GM18861 (cell line): ENCODE measurements around the gene PI4K2B.
"Not testable (repeated sequence)": the region's sequence is repeated elsewhere in the genome, so short reads cannot be mapped to it uniquely, and the experiment has no call there.

Source experiments
- ATAC-seq: cut with Tn5 transposase; IDR thresholded peaks from one replicate; pipeline ENCODE4 v1.9.1; 2021; ENCODE audit not compliant: unreplicated experiment

Gene PI4K2B

DNA sequence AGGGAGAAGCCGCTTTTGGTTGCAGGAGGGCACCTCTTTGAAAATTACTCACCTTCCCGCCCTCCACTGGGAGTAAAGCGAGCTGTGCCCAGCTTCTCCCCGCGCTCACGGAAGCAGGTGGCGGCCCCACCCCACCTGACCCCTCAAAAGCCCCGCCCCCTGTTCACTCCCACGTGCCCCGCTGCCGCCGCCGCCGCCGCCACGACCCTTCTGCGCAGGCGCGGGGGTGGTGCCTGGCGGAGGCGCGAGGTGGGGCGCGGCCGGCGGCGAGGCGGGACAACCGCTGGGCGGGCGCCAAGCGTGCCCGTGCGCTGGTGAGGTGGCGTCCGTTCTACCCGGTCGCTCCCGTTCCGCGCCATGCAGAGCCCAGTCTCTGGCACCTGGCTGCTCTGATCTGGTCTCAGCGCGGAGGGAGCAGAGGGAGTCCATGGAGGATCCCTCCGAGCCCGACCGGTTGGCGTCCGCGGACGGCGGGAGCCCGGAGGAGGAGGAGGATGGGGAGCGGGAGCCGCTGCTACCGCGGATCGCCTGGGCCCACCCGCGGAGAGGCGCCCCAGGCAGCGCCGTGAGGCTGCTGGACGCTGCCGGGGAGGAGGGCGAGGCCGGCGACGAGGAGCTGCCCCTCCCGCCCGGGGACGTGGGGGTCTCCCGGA is at the start of gene PI4K2B:
PI4K2B (plus strand) TSS at position 297 of the 653 bp plus-strand sequence; CDS start at position 428, 131 bp downstream.
- peak; percentile 62 for ATAC-seq

DNA sequence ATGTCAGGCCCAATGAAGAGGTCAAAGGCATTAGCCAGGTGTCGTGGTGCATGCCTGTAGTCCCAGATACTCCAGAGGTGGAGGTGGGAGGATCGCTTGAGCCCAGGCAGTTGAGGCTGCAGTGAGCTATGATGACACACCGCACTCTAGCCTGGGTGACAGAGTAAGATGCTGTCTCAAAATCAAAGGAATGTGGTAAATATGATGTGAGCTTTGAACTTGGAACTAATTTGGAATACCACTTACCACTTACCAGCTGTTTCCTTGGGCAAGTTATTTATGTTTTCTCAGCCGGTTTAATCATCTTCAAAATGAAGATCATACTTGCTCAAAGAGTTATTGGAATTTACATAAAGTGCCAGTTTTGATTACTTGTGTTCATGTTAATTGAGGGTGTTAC is 49.8 kb upstream of the PI4K2B start:
- ATAC-seq: no peak

DNA sequence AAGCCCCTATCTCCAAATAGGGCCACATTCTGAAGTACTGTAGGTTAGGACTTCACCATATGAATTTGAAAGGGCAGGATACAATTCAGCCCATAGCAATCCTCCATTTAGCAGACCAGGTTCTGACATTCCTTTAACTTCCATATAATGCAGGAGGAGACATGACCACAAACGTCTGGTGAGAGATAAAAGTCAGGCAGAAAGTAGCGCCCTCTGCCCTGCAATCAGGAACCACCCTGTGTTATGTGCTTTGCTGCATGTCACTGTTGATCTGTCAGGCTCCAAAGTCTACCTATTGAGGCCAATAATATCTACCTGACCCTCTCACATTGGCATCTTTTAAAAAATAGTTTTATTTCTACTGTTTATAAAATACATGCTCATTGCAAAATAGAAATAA is 43.4 kb upstream of the PI4K2B start:
- no peak for ATAC-seq

DNA sequence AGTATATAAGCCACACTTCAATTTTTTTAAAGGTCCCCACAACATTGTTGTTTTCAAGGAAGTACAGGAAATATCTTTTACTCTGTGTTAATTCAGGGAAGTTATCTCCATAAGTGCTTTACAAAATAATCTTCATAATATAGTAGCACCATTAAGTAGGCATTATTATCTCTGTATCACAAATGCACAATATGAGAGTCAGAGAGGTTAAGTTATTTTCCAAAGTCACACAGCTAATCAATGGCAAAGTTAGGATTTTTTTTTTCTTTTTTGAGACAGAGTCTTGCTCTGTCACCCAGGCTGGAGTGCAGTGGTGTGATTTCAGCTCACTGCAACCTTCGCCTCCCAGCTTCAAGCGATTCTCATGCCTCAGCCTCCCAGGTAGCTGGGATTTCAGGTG is 35.1 kb upstream of the PI4K2B start:
- ATAC-seq: no peak

DNA sequence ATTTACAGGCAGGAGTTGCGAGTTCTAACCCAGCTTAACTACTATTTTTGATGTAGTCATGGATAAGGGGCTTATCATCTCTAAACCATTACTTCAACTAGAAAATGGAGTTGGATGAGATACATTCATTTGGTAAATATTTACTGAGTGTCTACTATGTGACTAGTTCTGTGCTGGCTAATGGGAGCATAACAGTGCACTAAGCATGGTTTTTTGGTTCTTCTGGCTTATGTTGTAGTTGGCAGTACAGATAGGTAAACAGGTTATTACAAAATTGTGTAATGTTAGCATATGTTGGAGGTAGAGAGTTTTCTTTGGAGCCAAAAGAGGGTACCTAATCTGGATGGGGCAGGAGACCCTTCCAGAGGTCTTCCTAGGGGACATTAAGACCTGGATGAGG is 25.8 kb upstream of the PI4K2B start:
- ATAC-seq: no peak

DNA sequence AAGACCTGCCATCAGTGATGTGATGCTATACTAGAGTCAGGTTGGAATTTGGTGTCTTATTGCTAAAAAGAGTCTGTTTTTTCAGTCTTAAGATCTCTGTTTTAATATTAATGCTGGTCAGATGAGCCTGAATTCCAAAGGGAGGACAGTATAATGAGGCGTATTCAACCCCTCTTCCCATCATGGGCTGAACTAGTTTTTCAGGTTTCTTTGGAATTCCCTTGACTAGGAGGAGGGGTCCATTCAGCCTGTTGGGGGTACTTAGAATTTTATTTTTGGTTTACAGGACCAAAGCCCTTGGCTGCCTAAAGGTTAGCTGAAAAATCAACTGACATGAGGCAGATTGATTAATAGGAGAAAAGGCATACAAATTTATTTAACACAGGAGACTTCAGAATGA is 24.1 kb upstream of the PI4K2B start:
- ATAC-seq: no peak

DNA sequence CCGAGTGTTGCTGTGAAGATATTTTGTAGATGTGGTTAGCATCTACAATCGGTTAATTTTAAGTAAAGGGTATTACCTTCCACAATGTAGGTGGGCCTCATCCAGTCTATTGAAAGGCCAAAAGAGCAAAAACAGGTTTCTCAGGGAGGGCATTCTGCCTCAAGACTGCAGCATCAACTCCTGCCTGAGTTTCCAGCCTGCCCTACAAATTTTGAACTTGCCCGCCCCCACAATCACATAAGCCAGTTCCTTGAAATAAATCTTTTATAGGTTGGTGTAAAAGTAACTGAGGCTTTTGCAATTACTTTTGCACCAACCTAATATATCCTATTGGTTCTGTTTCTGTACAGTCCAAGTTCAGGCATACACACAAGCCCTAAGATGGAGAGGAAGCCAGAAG is 22.1 kb upstream of the PI4K2B start:
- no peak for ATAC-seq

DNA sequence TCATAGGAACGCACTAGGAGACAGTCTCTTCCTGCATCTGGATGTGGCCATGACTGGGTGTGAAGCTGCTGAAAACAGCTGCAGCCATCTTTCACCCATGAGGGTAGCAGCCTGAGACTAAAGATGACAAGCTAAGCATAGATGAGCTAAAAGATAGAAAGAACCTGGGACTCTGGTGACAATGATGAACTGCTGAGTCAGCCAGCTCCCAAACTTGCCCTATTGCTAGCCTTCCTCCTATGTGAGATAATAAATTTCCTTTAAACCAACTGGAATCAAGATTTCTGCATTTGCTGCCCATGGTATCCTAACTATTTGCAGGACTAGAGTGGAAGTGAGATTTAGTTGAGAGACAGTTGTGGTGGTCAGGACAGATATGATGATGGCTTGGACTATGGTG is 21.0 kb upstream of the PI4K2B start:
- ATAC-seq: no peak

DNA sequence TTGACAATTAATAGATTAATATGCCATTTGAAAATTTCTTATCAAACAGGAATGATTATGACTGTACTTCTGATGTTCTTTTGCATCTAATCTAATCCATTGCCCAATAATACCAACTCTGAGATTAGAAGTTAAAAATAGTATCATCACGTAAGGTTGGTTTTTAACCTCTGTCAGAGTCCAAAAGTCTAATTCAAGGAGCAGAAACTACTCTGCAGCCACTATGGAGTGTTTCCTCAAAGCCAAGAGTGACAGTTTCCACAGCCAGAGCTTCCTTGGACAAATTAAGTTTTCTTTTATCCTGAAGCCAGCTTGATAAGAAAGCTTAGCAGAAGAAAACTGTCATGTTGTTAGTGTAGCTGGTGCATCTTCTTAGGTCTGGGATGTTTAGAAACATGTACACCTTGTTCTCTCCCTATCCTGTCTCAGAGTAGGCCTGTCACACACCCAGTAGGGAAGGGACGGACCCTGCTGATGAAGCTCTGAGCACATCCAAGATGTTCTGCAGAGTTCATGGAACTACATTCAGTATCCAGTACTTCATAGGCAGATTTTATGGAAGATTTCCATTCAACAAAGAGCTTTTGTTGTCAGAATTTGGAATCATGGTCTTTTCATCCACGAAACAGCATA is 20.4 kb upstream of the PI4K2B start:
- no peak for ATAC-seq

DNA sequence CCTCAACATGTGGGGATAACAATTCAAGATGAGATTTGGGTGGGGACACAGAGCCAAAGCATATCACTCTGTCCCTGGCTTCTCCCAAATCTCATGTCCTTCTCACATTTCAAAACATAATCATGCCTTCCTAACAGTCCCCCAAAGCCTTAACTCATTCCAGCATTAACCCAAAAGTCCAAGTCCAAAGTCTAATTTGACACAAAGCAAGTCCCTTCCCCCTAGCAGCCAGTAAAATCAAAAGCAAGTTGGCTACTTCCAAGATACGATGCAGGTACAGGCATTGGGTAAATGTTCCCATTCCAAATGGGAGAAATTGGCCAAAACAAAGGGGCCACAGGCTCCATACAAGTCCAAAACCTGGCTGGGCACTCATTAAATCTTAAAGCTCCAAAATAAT is 19.1 kb upstream of the PI4K2B start:
- ATAC-seq: not testable (repeated sequence)

DNA sequence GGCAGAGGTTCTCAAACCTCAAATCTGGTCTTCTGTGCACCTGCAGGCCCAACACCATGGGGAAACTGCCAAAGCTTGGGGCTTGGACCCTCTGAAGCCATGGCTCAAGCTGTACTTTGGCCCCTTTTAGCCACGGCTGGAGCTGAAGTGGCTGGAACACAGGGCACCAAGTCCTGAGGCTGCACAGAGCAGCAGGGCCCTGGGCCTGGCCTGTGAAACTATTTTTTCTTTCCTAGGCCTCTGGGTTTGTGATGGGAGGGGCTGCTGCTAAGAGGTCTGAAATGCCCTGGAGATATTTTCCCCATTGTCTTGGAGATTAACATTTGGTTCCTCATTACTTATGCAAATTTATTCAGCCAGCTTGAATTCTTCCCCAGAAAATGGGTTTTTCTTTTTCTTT is 18.3 kb upstream of the PI4K2B start:
- ATAC-seq: no peak

DNA sequence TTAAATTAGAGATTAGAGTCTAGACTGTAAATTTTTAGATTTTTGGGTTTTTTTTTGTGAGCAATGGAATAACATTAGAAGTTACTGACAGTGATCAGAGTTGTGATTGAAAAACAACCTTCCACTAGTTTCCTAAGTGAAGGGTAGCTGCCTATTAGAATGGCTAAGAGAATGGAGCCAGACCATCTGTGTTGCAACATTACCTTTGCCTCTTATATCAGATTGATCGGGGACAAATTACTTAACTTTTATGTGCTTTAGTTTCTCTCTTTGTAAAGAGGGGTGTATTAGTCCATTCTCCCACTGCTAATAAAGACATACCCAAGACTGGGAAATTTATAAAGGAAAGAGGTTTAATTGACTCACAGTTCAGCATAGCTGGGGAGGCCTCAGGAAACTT is 12.5 kb upstream of the PI4K2B start:
- no peak for ATAC-seq

DNA sequence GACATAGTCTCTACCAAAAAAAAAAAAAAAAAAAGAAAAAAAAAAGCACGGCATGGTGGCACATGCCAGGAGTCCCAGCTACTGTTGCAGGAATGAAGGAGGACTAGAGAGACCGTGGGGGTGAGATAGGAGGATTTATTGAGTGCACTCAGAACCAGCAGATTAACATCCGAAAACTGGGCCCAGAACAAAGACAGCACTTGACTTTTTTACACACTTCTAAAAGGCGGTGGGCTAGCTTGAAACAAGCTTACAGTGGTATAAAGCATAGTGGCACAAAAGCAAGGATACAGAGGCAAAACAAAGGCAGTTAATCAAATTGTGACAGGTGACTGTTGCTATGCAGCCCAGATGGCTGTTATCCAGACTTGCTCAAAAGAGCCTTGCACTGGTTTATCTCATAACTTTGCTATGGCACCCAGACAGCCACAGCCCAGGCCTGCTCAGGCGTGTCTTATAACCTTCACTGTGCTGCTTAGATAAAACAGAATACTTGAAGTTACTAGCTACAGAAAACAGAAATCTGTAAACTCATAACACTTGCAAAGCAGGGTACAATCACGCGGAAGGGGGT is 9.9 kb upstream of the PI4K2B start:
- no peak for ATAC-seq

DNA sequence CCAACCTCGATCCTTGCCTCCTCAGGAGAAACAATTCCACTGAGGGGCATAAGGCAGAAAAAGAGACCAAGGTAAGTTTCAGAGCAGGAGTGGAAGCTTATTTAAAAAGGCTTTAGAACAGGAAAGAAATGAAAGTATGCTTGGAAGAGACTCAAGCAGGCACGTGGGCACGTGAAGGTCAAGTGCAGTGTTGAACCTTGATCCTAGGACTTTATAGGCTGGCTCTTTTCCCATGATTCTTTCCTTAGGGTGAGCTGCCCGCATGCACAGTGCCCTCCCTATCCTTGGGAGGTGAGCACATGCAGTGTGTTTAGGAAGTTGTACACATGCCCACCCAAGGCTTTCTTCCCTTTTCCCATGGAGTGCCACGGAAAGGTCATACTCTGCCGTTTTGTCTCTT is 4.0 kb upstream of the PI4K2B start:
- no peak for ATAC-seq

DNA sequence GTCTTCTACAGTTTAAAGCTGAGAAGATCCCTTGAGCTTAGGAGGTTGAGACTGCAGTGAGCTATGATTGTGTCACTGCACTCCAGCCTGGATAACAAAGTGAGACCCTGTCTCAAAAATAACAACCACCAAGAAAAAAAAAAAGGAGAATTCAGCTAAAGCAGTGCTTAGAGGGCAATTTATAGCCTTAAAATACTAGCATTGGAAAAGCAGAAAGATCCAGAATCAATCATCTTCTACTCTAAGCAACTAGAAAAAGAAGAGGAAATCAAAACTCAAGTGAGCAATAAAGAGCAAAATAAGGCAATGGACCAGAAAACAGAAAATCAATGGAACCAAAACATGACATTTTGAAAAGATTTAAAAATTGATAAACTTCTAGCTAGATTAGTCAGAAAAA is 639 bp upstream of the PI4K2B start:
- no peak for ATAC-seq

DNA sequence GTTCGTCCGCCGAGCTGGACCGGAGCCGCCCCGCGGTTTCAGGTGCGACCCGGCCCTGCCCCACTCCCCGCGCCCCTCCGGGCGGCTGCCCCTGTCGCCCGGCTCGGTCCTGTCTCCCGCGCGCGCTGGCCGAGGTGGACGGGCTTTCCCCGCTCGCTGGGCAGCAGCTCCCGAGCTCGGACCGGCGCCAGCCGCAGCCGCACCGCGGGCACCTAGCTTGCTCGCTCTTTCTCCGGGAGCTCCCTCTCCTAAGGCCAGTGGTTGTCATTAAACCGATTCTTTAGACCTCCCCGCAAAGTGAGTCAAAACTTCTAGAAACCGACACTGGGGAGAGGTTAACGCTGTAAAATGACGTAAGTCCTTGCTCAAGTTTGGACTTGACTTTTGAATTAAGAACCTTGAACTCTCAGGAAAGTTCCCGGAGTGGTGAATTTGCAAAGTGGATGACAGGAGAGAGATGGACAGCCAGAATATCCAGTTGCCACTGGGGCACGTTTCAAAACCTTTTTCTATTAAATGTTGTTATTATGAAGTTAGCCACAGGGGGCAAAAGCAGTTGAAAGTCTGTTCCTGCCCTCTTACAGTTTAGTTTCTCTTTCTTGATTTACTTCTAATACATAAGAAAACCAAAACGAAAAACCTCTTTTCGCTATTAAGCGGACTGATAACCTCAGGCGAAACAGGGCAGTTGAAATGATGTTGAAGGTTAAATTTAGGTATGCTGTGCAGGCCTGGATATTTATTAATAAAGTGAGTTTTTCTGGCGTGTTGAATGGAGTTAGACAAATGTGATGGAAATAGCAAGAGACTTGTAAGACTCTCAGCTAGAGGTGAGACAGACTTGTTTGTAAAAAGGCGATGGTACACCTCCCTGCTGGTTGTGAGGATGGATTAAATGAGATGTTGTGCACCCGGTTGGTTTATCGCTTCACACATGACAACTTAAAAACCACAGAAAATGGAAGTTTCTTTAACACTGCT is 847 bp downstream of the PI4K2B start:
- peak; percentile 71 for ATAC-seq

DNA sequence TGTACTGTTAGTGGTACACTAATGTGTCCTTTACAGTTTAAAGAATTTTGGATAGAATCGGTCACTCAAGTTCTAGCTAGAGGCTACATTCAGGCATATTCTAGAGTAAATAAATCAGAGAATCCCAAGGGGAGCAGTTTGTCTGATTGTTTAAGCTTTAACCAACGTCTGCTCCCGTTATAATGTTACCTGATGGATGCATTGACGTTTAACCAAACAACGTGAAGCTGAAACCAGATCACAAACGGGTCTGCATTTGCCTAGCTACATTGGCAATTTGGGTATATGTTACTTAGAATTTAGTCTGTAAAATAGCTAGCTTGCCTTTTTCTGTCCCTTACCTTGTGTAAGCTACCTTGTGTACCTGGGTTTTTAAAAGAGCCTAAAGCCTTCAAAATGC is 1.6 kb downstream of the PI4K2B start:
- ATAC-seq: no peak

DNA sequence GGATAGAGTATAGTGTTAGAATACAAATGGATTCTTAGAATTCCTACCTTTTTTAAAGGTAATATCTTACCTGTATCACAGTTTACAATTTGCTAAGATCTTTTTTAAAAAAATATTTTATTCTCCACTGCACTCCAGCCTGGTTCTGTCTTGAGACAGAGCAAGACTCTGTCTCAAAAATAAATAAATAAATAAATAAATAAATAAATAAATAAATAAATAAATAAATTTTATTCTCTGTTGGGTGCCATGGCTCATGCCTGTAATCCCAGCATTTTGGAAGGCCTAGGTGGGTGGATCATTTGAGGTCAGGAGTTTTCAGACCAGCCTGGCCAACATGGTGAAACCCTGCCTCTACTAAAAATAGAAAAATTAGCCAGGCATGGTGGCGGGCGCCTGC is 2.2 kb downstream of the PI4K2B start:
- ATAC-seq: not testable (repeated sequence)

DNA sequence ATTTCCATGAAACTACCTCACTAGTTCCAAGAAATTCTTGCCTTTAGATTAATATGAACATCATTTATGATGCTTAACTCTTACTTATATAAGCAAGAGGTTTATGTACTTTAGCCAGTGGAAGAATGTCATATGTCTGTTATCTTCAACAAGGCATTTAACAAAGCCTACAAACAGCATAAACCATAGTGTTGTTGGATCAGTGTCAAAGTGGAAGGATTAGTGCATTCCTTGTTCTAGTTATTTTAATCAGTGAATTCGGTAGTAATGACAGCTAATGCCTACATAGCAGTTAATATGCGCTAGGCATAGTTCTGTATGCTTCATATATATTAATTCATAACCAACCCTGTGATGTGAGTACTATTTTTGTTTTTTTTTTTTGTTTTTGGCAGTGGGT is 3.1 kb downstream of the PI4K2B start:
- ATAC-seq: no peak

DNA sequence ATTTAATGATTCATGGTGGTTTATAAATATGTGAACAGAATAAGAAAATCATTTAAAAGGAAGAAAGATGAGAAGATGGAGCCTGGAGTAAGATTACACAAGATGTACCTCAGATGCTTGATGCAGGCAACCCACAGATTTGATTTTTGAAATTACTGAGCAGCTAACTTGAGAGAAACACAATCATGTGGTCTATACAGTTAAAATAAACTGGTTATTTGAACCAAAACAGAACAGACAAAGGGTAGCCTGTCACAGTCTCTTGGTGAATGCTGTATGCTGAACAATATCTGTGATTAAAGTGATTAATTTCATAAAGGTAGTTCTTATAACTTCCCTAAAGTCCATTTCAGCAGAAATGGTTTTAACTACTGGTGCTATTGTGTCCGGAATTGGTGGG is 4.2 kb downstream of the PI4K2B start:
- ATAC-seq: no peak

DNA sequence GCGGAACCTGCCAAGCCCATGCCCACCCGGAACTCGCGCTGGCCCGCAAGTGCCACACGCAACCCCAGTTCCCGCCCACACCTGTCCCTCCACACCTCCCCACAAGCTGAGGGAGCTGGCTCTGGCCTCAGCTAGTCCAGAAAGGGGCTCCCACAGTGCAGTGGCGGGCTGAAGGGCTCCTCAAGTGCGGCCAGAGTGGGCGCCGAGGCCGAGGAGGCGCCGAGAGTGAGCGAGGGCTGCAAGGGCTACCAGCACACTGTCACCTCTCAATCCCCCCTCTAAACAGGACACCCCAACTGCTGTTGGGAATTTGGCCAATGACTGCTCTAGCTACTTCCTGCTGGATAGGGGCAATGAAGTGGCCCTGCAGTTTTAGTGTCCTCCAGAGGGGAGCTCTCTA is 5.7 kb downstream of the PI4K2B start:
- ATAC-seq: not testable (repeated sequence)
